ENCODE data around the gene PAXX.

PAXX gene

DNA sequence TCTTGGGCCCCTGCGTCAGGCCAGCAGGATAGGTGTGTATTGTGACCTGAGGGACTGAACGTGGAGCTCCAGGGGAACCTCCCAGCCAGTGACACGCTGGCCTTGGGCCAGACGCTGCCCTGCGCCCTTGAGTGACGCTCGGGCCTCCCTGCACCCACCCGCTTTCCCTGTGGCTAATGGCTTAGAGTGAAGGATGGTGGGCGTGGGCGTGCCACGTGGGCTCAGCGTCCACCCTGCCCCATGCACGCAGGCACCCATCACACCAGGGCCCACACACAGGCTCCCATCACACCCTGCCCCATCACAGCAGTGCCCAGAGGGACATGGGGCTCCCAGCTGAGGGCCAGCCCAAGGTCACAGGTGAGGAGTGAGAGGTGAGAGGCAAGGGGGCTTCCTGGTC is 44.8 kb downstream of the PAXX start:
- no peak for DNase-seq (ENCODE audit: low read depth)
- no peak overlapping the region for H3K4me3 ChIP-seq (ENCODE audit: low read depth, low read length)
- TF ChIP-seq, protein P1, sequence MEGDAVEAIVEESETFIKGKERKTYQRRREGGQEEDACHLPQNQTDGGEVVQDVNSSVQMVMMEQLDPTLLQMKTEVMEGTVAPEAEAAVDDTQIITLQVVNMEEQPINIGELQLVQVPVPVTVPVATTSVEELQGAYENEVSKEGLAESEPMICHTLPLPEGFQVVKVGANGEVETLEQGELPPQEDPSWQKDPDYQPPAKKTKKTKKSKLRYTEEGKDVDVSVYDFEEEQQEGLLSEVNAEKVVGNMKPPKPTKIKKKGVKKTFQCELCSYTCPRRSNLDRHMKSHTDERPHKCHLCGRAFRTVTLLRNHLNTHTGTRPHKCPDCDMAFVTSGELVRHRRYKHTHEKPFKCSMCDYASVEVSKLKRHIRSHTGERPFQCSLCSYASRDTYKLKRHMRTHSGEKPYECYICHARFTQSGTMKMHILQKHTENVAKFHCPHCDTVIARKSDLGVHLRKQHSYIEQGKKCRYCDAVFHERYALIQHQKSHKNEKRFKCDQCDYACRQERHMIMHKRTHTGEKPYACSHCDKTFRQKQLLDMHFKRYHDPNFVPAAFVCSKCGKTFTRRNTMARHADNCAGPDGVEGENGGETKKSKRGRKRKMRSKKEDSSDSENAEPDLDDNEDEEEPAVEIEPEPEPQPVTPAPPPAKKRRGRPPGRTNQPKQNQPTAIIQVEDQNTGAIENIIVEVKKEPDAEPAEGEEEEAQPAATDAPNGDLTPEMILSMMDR (IDR thresholded peaks at IDR 0.05; ENCODE audit: control insufficient read depth, extremely low read depth, insufficient read depth), result no peak

DNA sequence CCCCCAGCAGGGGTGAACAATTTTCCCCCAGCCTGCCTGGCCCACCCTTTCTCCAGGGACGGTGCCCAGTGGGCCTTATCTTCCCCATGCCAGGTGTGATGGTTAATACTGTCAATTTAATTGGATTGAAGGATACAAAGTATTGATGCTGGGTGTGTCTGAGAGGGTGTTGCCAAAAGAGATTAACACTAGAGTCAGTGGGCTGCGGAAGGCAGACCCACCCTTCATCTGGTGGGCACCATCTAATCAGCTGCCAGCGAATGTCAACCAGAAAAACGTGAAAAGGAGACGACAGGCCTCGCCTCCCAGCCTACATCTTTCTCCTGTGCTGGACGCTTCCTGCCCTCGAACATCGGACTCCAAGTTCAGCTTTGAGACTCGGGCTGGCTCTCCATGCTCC is 45.3 kb downstream of the PAXX start:
- TF ChIP-seq, protein P1 (IDR thresholded peaks at IDR 0.05; ENCODE audit: control insufficient read depth, extremely low read depth, insufficient read depth), result no peak
- H3K4me3 ChIP-seq (ENCODE audit: low read depth, low read length), result no peak overlapping the region
- DNase-seq (ENCODE audit: low read depth), result no peak

DNA sequence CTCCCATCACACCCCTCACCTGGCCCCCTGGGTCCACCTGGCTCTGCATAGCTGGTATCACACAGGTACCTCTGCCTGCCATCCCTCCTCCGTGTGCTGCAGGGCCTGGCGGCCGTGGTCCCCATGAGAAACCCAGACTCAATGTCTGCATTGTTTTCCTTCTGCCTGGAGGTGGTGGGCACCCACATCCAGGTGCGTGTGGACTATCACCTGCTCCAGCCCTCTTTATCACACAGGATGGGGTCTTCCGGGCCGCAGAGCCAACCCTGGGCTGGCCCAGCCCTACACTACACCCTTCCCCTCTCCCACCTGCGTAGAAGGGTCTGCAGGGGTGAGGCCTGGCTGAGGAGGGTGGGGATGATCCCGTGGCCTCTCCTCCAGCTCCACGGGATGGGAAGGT is 46.7 kb downstream of the PAXX start:
- no peak for DNase-seq (ENCODE audit: low read depth)
- TF ChIP-seq, protein P1 (IDR thresholded peaks at IDR 0.05; ENCODE audit: control insufficient read depth, extremely low read depth, insufficient read depth), result no peak
- H3K4me3 ChIP-seq (ENCODE audit: low read depth, low read length), result no peak overlapping the region

DNA sequence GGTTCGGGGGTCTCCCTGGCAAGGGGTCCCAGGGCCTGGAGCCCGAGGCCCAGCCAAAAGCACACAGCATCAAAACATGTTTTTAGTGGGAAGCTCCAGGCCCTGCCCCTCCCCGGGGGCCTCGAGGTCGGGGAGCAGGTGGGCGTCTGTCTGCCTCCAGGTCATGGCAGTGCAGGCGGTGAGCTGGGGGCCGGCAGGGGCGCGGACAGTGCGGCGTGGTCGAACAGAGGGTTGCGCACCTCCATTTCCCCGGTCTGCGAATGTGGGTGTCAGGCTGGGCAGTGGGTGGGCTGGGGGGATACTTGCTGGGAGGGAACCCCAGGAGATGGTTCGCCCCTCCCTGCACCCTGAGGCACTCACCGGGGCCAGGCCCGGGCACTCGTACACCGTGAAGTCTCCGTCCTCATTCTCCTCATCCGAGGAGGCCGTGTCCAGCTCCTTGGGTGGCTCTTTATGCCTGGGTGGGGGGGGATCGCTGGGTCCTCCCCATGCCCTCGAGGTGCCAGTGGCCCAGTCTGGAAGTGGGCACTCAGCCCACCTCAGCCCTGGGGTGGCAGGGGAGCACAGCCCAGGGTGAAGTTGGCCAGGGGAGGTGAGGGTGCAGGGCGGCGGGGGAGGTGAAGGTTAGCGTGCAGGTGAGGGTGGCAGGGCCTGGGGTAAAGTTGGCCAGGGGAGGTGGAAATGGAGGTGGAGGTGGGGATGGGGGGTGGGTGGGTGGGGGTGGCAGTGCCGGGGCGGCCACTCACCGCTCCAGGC is 47.6 kb downstream of the PAXX start:
- no peak overlapping the region for H3K4me3 ChIP-seq (ENCODE audit: low read depth, low read length)
- TF ChIP-seq, protein P1 (IDR thresholded peaks at IDR 0.05; ENCODE audit: control insufficient read depth, extremely low read depth, insufficient read depth), result no peak
- DNase-seq (ENCODE audit: low read depth), result no peak

DNA sequence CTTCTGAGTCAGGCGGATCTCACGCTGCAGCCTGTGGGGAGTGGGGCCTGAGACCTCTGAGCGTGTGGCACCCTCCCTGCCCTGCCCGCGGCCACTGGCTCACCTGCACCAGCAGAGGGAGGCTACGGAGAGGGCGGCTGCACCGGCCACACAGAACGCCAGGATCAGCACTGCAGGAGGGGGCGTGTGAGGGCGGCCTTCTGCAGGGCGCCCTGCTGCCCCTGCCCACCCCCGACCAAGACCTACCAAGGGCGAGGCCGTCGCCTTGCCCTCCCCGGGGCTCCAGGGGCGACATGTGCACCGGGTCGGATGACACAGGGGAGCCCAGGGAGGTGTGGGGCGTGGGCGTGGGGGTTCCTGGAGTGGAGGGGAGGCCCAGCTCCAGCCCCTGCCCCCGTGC is 48.3 kb downstream of the PAXX start:
- TF ChIP-seq, protein P1 (IDR thresholded peaks at IDR 0.05; ENCODE audit: control insufficient read depth, extremely low read depth, insufficient read depth), result no peak
- no peak for DNase-seq (ENCODE audit: low read depth)
- no peak overlapping the region for H3K4me3 ChIP-seq (ENCODE audit: low read depth, low read length)

DNA sequence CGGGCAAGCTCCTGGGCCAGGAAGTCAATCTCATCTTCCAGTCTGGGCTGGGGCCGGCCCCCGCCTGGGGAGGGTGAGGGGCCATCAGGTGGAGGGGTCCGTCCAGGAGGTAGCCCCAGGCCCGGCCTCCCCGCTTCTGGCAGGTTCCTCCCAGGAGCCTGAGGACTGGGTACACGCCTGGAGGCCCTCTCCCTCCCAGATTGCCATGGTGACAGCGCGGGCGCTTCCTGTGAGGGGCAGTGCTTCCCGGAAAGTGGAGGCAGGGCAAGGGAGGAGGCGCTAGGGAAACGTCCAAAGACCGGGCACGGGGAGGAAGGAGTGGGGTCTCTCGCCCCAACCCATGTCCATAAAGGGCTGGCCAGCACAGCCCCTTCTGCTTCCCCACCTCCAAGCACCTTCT is 48.9 kb downstream of the PAXX start:
- H3K4me3 ChIP-seq (ENCODE audit: low read depth, low read length), result no peak overlapping the region
- TF ChIP-seq, protein P1 (IDR thresholded peaks at IDR 0.05; ENCODE audit: control insufficient read depth, extremely low read depth, insufficient read depth), result no peak
- DNase-seq (ENCODE audit: low read depth), result no peak

All from LNCaP clone FGC (cell line).